ENCODE data around the gene ABHD2. TPM values are rescaled to one million over a fixed set of nuclear protein-coding genes. Genes with fewer than 3 reads are reported as not detected.
A peak's percentile ranks its signal among the peaks of the same experiment; 100 is the strongest.

Gene ABHD2
- total RNA-seq, 1 donor from 2014 or later: 32.3 TPM

- Mint-ChIP-seq H3K36me3 (ENCODE audit: low read depth, unreplicated experiment) (no peaks in the 10 kb centered on the region), H3K9me3 (ENCODE audit: unreplicated experiment) (no peaks in the 10 kb centered on the region), H3K4me1 (ENCODE audit: unreplicated experiment) (peaks cover 6% of the 10 kb centered on the region), H3K27ac (ENCODE audit: unreplicated experiment) (no peak overlapping the region), H3K27me3 (ENCODE audit: unreplicated experiment) (peaks cover 3% of the 10 kb centered on the region), H3K4me3 (ENCODE audit: unreplicated experiment) (no peak overlapping the region)
- no peak for TF ChIP-seq CTCF (IDR thresholded peaks at IDR 0.05; ENCODE audit: unreplicated experiment)
- DNase-seq (ENCODE audit: low spot score): no peak
Observed at GRCh38 chr15:89123181-89123525, 34.9 kb downstream of the ABHD2 start.

GRCh38 chr15:89125088-89125826 is 37.0 kb downstream of the ABHD2 start:
- DNase-seq (ENCODE audit: low spot score): no peak
- H3K27me3 Mint-ChIP-seq (ENCODE audit: unreplicated experiment): peaks cover 3% of the 10 kb centered on the region
- H3K9me3 Mint-ChIP-seq (ENCODE audit: unreplicated experiment): no peaks in the 10 kb centered on the region
- no peak overlapping the region for H3K4me3 Mint-ChIP-seq (ENCODE audit: unreplicated experiment)
- no peaks in the 10 kb centered on the region for H3K36me3 Mint-ChIP-seq (ENCODE audit: low read depth, unreplicated experiment)
- TF ChIP-seq CTCF (IDR thresholded peaks at IDR 0.05; ENCODE audit: unreplicated experiment): no peak
- peaks cover 2% of the 10 kb centered on the region for H3K4me1 Mint-ChIP-seq (ENCODE audit: unreplicated experiment)
- H3K27ac Mint-ChIP-seq (ENCODE audit: unreplicated experiment): no peak overlapping the region

- peaks cover 3% of the 10 kb centered on the region for H3K27me3 Mint-ChIP-seq (ENCODE audit: unreplicated experiment)
- H3K27ac Mint-ChIP-seq (ENCODE audit: unreplicated experiment): no peak overlapping the region
- H3K36me3 Mint-ChIP-seq (ENCODE audit: low read depth, unreplicated experiment): no peaks in the 10 kb centered on the region
- no peak for DNase-seq (ENCODE audit: low spot score)
- no peak for TF ChIP-seq CTCF (IDR thresholded peaks at IDR 0.05; ENCODE audit: unreplicated experiment)
- H3K9me3 Mint-ChIP-seq (ENCODE audit: unreplicated experiment): no peaks in the 10 kb centered on the region
- peaks cover 5% of the 10 kb centered on the region for H3K4me1 Mint-ChIP-seq (ENCODE audit: unreplicated experiment)
- H3K4me3 Mint-ChIP-seq (ENCODE audit: unreplicated experiment): no peak overlapping the region
Observed at GRCh38 chr15:89126009-89126408, 37.8 kb downstream of the ABHD2 start.

- DNase-seq (ENCODE audit: low spot score): no peak
- TF ChIP-seq CTCF (IDR thresholded peaks at IDR 0.05; ENCODE audit: unreplicated experiment): peak; percentile 17
- peaks cover 12% of the 10 kb centered on the region for H3K4me1 Mint-ChIP-seq (ENCODE audit: unreplicated experiment)
- H3K27me3 Mint-ChIP-seq (ENCODE audit: unreplicated experiment): peaks cover 1% of the 10 kb centered on the region
- no peak overlapping the region for H3K4me3 Mint-ChIP-seq (ENCODE audit: unreplicated experiment)
- no peaks in the 10 kb centered on the region for H3K9me3 Mint-ChIP-seq (ENCODE audit: unreplicated experiment)
- no peaks in the 10 kb centered on the region for H3K36me3 Mint-ChIP-seq (ENCODE audit: low read depth, unreplicated experiment)
- no peak overlapping the region for H3K27ac Mint-ChIP-seq (ENCODE audit: unreplicated experiment)
Observed at GRCh38 chr15:89127054-89127702, 38.9 kb downstream of the ABHD2 start.

All from endothelial cell (in vitro differentiated cells).